A673 (cell line): Measurements from ENCODE around the gene VAV1.

ENCODE experiments used
- CTCF ChIP-seq: fragments of 300-800, 200-600 bp; sonication (generic); conservative IDR thresholded peaks from 2 replicates; pipeline ENCODE4 v1.5.1; 2017; ENCODE audit warnings: low read depth, mild to moderate bottlenecking, antibody characterized with exemption, low read length, moderate library complexity, mixed read lengths
- EZH2 ChIP-seq: fragments of 200-600 bp; sonication (generic); IDR thresholded peaks from 2 replicates; pipeline ENCODE4 v1.6.1; 2017; ENCODE audit warnings: borderline replicate concordance, low read depth, mild to moderate bottlenecking, mixed read lengths, antibody characterized with exemption, low read length; ENCODE audit not compliant: poor library complexity, severe bottlenecking

GRCh38 chr19:6890938-6891337 lies 118.4 kb downstream of the VAV1 start:
- TF ChIP-seq CTCF (no peak), EZH2 (no peak)
